Ovary (tissue), 3 donors: ENCODE results near the gene CRYL1.

Experiments used
- POLR2A ChIP-seq: fragments of 450-650 bp; IDR thresholded peaks from one replicate; pipeline ENCODE4 v1.6.1; 2017; ENCODE audit warnings: antibody characterized with exemption, mild to moderate bottlenecking, moderate library complexity
- TF ChIP-seq, protein P1 (sequence below), 3 donors: fragments of 450-650 bp in 2 of 3; fragments of 200-600 bp in 1 of 3; IDR thresholded peaks; one replicate each; pipeline versions ENCODE4 v1.5.1 to v1.8.0; 2016 to 2022; ENCODE audit warnings: antibody characterized with exemption in 3 of 3, mild to moderate bottlenecking in 1 of 3
- donor health status: DM: no; HTN: no; CAD: no.

DNA sequence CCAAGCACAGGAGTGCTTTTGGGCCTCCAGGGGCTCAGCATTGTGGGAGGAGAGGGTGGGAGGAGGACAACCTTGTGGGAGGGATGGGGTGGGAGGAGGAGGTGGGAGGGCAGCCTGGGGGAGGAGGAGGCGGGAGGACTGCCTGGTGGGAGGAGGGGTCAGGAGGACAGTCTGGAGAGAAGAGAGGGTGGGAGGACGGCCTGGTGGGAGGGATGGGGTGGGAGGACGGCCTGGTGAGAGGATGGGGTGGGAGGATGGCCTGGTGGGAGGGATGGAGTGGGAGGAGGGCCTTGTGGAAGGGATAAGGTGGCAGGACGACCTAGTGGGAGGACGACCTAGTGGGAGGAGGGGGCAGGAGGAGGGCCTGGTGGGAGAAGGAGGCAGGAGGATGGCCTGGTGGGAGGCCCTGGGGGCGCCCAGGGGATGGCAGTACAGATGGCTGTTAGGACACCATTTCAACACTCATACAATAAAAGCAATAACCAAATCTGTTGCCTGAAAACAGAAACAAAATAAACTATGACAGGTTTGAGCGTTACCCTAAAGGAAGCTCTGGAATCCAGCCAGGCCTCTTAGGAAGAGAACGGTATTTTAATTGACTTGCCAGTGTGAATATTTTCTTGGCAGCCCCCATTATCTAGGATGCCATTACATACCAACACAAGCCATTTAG is 63.7 kb downstream of the CRYL1 start:
- TF ChIP-seq, protein P1, sequence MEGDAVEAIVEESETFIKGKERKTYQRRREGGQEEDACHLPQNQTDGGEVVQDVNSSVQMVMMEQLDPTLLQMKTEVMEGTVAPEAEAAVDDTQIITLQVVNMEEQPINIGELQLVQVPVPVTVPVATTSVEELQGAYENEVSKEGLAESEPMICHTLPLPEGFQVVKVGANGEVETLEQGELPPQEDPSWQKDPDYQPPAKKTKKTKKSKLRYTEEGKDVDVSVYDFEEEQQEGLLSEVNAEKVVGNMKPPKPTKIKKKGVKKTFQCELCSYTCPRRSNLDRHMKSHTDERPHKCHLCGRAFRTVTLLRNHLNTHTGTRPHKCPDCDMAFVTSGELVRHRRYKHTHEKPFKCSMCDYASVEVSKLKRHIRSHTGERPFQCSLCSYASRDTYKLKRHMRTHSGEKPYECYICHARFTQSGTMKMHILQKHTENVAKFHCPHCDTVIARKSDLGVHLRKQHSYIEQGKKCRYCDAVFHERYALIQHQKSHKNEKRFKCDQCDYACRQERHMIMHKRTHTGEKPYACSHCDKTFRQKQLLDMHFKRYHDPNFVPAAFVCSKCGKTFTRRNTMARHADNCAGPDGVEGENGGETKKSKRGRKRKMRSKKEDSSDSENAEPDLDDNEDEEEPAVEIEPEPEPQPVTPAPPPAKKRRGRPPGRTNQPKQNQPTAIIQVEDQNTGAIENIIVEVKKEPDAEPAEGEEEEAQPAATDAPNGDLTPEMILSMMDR (IDR thresholded peaks at IDR 0.05), result no peak
- TF ChIP-seq POLR2A, result no peak
